ENCODE results near the gene CHRNA10. TPM values are rescaled to one million over a fixed set of nuclear protein-coding genes. Genes with fewer than 3 reads are reported as not detected.

The CHRNA10 gene
- total and polyA plus RNA-seq, 10 of the 15 experiments (the other 5 are each of a cell fraction or from before 2014, with no cell fraction given), result 0.14 to 1.5 (median 0.57) TPM

GRCh38 chr11:3679077-3679476, 7.9 kb upstream of the CHRNA10 start (continued):
- TF ChIP-seq PKNOX1 (IDR thresholded peaks at IDR 0.05), result no peak
- TF ChIP-seq ZBTB4 (CRISPR knock-in tag; IDR thresholded peaks at IDR 0.05), result no peak
- no peak for TF ChIP-seq MTA2 (IDR thresholded peaks at IDR 0.05; ENCODE audit: low read depth)
- no peak for TF ChIP-seq SUPT20H (IDR thresholded peaks at IDR 0.05; ENCODE audit: borderline replicate concordance, control insufficient read depth, low read depth, low read length)
- TF ChIP-seq NFXL1 (IDR thresholded peaks at IDR 0.05; ENCODE audit: borderline replicate concordance), result no peak
- no peak for TF ChIP-seq SMAD5 (IDR thresholded peaks at IDR 0.05; ENCODE audit: low read depth)
- no peak for TF ChIP-seq IKZF1 (conservative IDR thresholded peaks at IDR 0.05)
- no peak for TF ChIP-seq BMI1 (IDR thresholded peaks at IDR 0.05; ENCODE audit: borderline replicate concordance)
- no peak for TF ChIP-seq CBX3 (IDR thresholded peaks at IDR 0.05; ENCODE audit: borderline replicate concordance, low read depth)
- no peak for TF ChIP-seq SMC3 (IDR thresholded peaks at IDR 0.05; ENCODE audit: borderline replicate concordance, low read length)

Data from GM12878 (cell line).